Lower leg skin (tissue), 3 donors: Measurements from ENCODE around the gene CHID1.

Source experiments
- POLR2A ChIP-seq, 2 donors: fragments of 450-650 bp; IDR thresholded peaks; one replicate each; pipeline ENCODE4 v1.6.1; 2016 to 2017; ENCODE audit warnings: antibody characterized with exemption in 2 of 2, mild to moderate bottlenecking in 1 of 2, moderate library complexity in 1 of 2
- TF ChIP-seq, protein P1 (sequence below), 3 donors: fragments of 450-650 bp; IDR thresholded peaks; one replicate each; pipeline ENCODE4 v1.5.1; 2016; ENCODE audit warnings: antibody characterized with exemption in 3 of 3, mild to moderate bottlenecking in 3 of 3, moderate library complexity in 2 of 3

DNA sequence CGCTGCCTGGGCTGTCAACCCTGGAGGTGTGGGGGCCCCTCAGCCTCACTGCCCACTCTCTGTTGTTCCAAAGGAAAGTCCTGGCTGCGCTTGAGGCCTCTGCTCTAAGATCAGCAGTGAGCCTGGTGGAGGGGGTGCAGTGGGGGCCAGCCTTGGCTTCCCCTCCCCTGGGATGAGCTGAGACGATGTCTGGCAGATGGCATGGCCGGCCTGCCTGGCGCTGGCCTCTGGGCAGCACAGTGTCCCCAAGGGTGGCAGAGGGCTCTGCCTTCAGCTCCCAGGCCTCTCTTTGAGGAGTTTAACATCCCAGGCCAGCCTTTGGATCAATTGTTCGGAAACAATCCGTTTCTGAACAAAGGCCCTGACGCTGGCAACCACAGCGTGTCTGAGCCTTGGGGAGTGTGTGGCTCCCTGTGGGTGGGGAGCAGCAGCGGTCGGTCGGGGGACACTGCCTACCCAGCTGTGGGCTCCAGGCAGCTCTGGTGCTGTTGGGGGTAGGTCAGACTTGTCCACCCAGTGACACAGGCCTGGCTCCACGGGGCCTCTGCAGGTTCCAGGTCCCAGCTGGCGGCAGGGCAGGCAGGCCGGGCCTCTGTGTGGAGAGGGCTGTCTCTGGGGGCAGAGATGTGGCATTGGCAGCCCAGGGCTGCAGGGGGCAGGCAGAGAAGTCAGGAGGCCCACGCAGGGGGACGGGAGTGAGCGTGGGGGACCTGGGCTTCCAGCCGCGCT, 55.8 kb downstream of the CHID1 start:
- TF ChIP-seq, protein P1, sequence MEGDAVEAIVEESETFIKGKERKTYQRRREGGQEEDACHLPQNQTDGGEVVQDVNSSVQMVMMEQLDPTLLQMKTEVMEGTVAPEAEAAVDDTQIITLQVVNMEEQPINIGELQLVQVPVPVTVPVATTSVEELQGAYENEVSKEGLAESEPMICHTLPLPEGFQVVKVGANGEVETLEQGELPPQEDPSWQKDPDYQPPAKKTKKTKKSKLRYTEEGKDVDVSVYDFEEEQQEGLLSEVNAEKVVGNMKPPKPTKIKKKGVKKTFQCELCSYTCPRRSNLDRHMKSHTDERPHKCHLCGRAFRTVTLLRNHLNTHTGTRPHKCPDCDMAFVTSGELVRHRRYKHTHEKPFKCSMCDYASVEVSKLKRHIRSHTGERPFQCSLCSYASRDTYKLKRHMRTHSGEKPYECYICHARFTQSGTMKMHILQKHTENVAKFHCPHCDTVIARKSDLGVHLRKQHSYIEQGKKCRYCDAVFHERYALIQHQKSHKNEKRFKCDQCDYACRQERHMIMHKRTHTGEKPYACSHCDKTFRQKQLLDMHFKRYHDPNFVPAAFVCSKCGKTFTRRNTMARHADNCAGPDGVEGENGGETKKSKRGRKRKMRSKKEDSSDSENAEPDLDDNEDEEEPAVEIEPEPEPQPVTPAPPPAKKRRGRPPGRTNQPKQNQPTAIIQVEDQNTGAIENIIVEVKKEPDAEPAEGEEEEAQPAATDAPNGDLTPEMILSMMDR (IDR thresholded peaks at IDR 0.05), result no peak
- no peak for TF ChIP-seq POLR2A (IDR thresholded peaks at IDR 0.05)
